ENCODE results near the gene ITPR2.

The ITPR2 gene

DNA sequence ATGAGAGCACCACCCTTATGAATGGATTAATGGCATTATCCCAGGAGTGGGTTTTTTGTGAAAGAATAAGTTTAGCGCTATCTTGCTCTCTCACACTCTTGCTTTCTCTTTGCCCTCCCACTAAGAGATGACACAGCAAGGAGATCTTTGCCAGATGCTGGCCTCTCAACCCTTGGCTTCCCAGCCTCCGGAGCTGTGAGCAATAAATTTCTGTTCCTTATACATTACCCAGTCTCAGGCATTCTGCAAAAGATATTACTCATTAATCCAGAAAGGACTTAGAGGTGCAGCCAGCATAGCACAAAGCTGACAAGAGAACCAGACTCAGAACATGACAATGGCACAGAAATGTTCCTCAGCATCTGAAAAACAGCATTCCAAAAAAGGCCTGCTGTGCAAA lies 190.6 kb downstream of the ITPR2 start:
- in situ Hi-C loops (cut with MboI; ENCODE audit: low sequenced_read_pairs) = loop anchor here (25.0 kb wide), 1 partner anchor 555 kb away; no protein-coding TSS in a partner anchor

- in situ Hi-C loops (cut with MboI; ENCODE audit: low sequenced_read_pairs) = loop anchor here (25.0 kb wide), 1 partner anchor 550 kb away; no protein-coding TSS in a partner anchor
Measured at GRCh38 chr12:26636710-26637328, 196.2 kb downstream of the ITPR2 start.

GRCh38 chr12:26633591-26634210 lies 199.3 kb downstream of the ITPR2 start:
- in situ Hi-C loops (cut with MboI; ENCODE audit: low sequenced_read_pairs) = loop anchor here (25.0 kb wide), 1 partner anchor 546 kb away; no protein-coding TSS in a partner anchor

GRCh38 chr12:26632756-26633155 lies 200.2 kb downstream of the ITPR2 start:
- in situ Hi-C loops (cut with MboI; ENCODE audit: low sequenced_read_pairs) = loop anchor here (25.0 kb wide), 1 partner anchor 545 kb away; no protein-coding TSS in a partner anchor

- in situ Hi-C loops (cut with MboI; ENCODE audit: low sequenced_read_pairs) = loop anchor here (25.0 kb wide), 1 partner anchor 545 kb away; no protein-coding TSS in a partner anchor
Measured at GRCh38 chr12:26631846-26632245, 201.1 kb downstream of the ITPR2 start.

GRCh38 chr12:26630546-26631027 lies 202.4 kb downstream of the ITPR2 start:
- in situ Hi-C loops (cut with MboI; ENCODE audit: low sequenced_read_pairs) = loop anchor here (25.0 kb wide), 1 partner anchor 543 kb away; no protein-coding TSS in a partner anchor

DNA sequence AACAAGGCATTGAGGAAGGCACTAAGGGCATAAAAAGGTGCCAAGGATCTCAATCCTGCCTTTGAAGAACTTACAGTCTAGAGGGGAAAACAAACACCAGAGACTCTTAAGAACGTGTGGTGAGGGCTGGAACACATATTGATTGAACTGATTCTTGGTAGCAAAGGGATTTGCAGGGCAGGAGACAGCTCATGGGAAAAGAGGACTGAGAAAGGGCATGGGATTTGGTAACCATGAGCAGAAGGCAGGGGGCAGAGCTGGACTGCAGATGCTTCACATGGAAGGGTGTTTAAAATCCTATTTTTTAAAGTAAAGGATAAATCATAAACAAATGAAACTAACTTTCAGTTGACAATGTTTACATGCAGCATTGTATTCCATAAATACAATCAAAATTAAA lies 203.1 kb downstream of the ITPR2 start:
- in situ Hi-C loops (cut with MboI; ENCODE audit: low sequenced_read_pairs) = loop anchor here (25.0 kb wide), 1 partner anchor 543 kb away; no protein-coding TSS in a partner anchor

DNA sequence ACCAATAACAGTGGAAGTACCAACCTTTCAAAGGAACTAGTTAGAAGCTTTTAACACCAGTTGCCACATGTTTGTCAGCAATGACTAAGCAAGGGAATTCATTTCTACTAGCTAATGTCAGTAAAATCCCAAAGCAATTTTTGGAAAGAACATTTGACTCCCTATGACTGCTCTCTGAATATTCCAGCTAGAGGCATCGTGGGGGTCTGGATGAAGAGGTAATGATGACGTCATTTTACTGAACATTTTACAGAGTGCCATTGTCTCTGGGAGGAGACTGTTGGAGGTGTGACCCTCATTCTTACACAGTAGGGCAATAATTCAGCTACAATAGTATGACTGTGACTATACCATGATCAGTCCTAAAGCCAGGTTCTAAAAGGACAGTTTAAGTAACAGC lies 204.8 kb downstream of the ITPR2 start:
- in situ Hi-C loops (cut with MboI; ENCODE audit: low sequenced_read_pairs) = loop anchor here (25.0 kb wide), 1 partner anchor 541 kb away; no protein-coding TSS in a partner anchor

DNA sequence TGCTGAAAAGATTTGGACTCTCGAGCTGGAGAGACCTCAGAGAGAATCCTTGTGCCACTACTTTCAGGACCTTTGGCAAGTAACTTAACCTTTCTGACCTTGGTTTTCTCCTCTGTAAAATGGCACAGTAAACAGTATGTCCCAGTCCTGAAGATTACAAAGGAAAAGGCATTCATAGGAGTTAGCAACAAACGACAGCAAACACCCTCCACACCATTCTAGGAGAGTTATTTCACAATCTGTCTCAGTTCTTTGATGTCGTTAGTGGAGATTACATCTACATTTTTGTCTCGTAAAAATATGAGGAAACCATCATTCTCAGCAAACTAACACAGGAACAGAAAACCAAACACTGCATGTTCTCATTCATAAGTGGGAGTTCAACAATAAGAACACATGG lies 205.7 kb downstream of the ITPR2 start:
- in situ Hi-C loops (cut with MboI; ENCODE audit: low sequenced_read_pairs) = loop anchor here (25.0 kb wide), 1 partner anchor 540 kb away; no protein-coding TSS in a partner anchor

- in situ Hi-C loops (cut with MboI; ENCODE audit: low sequenced_read_pairs) = no loop called here
Measured at GRCh38 chr12:26623136-26623535, 209.9 kb downstream of the ITPR2 start.

DNA sequence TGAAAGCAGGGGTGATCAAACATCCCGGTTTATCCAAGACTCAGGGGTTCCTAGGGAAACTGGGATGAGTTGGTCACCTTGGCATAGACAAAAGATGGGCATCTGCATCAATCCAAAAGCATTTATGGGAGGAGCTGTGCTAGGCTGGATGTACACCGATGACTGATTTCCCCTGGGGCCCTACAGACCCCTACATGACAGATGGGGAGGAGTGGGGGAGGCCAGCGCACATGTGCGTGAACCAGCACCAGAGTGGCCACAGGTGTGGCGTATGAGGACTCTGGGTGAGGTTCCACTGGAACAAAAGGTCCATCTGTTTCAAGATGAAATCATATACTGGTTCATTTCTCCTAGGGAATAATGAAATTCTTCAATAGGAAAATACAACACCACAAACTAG lies 210.4 kb downstream of the ITPR2 start:
- in situ Hi-C loops (cut with MboI; ENCODE audit: low sequenced_read_pairs) = no loop called here

DNA sequence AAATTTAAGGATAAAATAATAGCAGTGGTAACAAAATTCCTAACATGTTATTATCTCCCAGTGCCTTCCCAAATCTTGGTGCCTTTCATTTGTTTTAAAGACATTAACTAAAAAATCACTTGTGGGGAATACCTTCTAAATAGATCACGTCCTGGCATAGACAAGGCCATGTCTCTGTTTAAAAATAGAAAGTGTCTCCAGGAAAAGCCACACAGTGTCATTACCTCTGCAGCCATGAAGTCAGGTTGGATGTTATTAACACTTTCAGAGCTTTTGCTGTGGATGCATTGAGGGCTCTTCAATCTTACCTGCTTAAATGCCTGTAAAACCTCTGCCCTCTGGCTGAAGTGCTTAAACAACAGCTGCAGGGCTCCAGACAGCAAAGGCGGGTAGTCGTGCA lies 211.1 kb downstream of the ITPR2 start:
- in situ Hi-C loops (cut with MboI; ENCODE audit: low sequenced_read_pairs) = no loop called here

DNA sequence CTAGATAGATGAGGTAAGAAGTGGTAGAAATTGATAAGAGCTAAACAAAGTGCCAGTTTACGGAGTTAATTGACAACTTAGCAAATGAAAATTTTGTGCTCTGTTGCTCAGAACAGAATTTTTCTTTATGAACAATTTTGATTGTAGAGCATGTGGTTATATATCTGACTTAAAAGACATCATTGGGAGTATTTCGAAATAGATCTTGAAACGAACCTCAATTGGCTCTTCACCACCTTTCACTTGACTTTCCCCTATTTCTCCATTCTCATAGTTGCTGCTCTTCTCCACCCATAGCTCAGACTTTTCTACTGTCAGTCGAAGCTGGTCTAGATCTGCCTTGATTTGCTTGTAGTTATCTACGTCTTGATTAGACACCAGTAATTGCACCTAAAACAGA lies 212.1 kb downstream of the ITPR2 start:
- in situ Hi-C loops (cut with MboI; ENCODE audit: low sequenced_read_pairs) = no loop called here

DNA sequence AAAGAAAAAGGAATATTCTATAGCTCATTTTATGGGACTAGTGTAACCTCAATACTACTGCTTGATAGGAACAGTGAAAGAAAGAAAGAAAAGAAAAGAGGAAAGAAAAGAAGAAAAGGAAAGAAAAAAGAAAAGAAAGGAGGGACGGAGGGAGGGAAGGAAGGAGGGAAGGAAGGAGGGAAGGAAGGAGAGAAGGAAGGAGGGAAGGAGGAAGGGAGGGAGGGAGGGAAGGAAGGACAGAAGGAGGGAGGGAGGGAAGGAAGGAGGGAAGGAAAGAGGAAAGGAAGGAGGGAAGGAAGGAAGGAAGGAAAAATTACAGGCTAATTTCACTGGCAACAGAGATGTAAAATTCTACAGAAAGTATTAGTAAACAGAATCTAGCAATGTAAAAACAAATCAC lies 215.5 kb downstream of the ITPR2 start:
- in situ Hi-C loops (cut with MboI; ENCODE audit: low sequenced_read_pairs) = no loop called here

GRCh38 chr12:26614011-26614616 lies 218.9 kb downstream of the ITPR2 start:
- in situ Hi-C loops (cut with MboI; ENCODE audit: low sequenced_read_pairs) = no loop called here

DNA sequence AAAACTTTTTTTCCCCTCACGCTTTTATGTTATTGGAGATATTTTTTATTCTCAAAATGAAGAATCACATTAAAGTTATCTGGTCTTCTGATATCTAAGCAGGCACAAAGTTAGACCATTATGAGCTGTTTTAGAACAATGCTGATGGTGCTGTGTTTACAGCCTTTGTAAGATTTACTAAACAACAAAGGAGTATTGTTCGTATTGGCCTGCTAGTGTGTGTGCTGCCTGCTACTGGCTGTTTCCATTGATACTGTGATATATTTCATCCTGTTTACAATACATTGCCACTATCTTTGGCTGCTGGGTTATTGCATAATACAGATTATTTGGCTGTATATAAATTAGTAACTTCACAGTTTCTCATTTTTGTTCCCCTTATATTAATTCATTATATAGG lies 220.8 kb downstream of the ITPR2 start:
- in situ Hi-C loops (cut with MboI; ENCODE audit: low sequenced_read_pairs) = no loop called here

GRCh38 chr12:26611598-26611997 lies 221.4 kb downstream of the ITPR2 start:
- in situ Hi-C loops (cut with MboI; ENCODE audit: low sequenced_read_pairs) = no loop called here

DNA sequence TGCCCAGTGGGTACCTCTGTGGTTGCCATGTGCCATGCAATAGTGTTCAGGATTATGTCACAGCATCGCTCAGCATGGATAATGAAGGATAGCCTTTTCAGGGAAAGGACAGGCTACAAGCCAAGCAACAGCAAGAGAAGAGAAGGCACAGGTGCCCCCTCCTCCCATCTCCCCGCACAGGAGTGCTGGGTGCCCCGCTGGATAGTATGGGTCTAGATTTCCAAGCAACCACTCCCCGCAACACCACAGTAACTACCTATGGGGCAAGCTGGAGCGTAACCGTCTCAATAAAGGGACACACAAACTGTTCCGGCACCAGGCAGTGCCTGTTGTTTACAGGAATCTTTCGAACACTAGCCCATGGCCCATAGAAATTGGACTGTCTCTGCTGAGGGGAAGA lies 222.2 kb downstream of the ITPR2 start:
- in situ Hi-C loops (cut with MboI; ENCODE audit: low sequenced_read_pairs) = no loop called here

DNA sequence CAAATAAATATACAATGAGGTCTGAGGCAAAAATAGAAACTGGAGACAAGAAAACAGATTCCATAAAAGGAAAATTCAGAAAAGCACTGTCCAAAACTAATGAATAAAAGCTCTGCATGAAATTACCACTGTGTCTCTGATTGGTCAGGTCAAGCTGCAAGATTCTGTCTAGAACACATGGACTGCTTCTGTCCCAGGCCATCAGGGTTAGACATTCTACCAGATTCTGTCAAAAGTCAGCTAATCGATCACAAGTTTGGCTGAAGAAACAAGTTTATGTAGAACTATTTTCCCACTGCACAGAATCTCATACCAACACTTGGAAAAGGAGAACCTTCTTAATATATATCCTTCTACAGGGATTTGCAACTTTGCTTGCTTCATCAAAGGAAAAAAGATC lies 223.0 kb downstream of the ITPR2 start:
- in situ Hi-C loops (cut with MboI; ENCODE audit: low sequenced_read_pairs) = no loop called here

GRCh38 chr12:26608706-26609105 lies 224.3 kb downstream of the ITPR2 start:
- in situ Hi-C loops (cut with MboI; ENCODE audit: low sequenced_read_pairs) = no loop called here

DNA sequence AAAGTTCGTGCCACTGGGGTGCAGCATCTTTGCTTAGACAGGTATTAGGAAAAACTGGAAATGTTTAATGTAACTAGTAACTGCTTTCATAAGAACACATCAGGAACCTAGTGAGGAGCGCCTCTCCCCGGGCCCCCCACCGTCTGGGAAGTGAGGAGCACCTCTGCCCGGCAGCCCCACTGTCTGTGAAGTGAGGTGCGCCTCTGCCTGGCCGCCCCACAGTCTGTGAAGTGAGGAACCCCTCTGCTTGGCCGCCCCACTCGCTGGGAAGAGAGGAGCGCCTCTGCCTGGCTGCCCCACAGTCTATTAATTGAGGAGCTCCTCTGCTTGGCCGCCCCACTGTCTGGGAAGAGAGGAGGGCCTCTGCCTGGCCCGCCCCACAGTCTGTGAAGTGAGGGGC lies 224.7 kb downstream of the ITPR2 start:
- in situ Hi-C loops (cut with MboI; ENCODE audit: low sequenced_read_pairs) = no loop called here

- in situ Hi-C loops (cut with MboI; ENCODE audit: low sequenced_read_pairs) = no loop called here
Measured at GRCh38 chr12:26606911-26607310, 226.1 kb downstream of the ITPR2 start.
